ENCODE measurements around the gene PATZ1.
"Not testable (repeated sequence)": the region's sequence is repeated elsewhere in the genome, so short reads cannot be mapped to it uniquely, and the experiment has no call there.

The PATZ1 gene, protein sequence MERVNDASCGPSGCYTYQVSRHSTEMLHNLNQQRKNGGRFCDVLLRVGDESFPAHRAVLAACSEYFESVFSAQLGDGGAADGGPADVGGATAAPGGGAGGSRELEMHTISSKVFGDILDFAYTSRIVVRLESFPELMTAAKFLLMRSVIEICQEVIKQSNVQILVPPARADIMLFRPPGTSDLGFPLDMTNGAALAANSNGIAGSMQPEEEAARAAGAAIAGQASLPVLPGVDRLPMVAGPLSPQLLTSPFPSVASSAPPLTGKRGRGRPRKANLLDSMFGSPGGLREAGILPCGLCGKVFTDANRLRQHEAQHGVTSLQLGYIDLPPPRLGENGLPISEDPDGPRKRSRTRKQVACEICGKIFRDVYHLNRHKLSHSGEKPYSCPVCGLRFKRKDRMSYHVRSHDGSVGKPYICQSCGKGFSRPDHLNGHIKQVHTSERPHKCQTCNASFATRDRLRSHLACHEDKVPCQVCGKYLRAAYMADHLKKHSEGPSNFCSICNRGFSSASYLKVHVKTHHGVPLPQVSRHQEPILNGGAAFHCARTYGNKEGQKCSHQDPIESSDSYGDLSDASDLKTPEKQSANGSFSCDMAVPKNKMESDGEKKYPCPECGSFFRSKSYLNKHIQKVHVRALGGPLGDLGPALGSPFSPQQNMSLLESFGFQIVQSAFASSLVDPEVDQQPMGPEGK

DNA sequence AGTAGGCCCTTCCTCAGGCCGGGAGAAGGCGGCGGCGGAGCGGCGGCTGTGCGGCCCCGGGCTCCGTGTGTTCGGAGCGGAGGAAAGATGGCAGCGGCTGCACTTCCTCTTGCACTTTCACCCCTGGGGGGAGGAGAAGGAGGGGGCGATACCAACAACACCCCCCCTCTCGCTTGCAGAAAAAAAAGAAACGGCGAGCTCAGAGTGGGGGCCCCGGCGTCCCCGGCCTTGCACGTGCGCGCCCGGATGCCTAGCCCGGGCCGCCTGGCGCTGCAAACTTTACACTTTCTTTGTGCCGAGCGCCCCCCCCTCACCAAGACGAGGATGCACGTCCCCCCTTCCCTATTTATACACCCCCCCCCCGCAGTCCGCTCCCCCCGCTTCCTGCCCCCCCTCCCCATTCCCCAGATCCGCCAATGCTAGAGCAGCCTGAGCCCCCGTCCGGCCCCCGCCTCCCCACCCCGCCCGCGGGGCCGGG lies at the start of gene PATZ1:
TSS of gene PATZ1 (minus strand) at position 92 of the 478 bp plus-strand sequence. CDS start 744 bp downstream, outside the sequence.
- TF ChIP-seq, protein P1, sequence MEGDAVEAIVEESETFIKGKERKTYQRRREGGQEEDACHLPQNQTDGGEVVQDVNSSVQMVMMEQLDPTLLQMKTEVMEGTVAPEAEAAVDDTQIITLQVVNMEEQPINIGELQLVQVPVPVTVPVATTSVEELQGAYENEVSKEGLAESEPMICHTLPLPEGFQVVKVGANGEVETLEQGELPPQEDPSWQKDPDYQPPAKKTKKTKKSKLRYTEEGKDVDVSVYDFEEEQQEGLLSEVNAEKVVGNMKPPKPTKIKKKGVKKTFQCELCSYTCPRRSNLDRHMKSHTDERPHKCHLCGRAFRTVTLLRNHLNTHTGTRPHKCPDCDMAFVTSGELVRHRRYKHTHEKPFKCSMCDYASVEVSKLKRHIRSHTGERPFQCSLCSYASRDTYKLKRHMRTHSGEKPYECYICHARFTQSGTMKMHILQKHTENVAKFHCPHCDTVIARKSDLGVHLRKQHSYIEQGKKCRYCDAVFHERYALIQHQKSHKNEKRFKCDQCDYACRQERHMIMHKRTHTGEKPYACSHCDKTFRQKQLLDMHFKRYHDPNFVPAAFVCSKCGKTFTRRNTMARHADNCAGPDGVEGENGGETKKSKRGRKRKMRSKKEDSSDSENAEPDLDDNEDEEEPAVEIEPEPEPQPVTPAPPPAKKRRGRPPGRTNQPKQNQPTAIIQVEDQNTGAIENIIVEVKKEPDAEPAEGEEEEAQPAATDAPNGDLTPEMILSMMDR (IDR thresholded peaks at IDR 0.05; ENCODE audit: poor library complexity, severe bottlenecking): no peak
- Histone ChIP-seq H3K27ac (ENCODE audit: poor library complexity, severe bottlenecking) (peak within 1 kb of the TSS; percentile 89), H3K27me3 (ENCODE audit: insufficient read depth, poor library complexity, severe bottlenecking) (no peaks in the 10 kb centered on the region), H3K4me3 (ENCODE audit: severe bottlenecking) (peak within 1 kb of the TSS; percentile 47), H3K36me3 (ENCODE audit: low read depth) (peaks cover 37% of the 10 kb centered on the region), H3K4me1 (ENCODE audit: insufficient read depth, poor library complexity, severe bottlenecking) (peaks cover 18% of the 10 kb centered on the region), H3K9me3 (ENCODE audit: severe bottlenecking) (no peaks in the 10 kb centered on the region)
- ATAC-seq (ENCODE audit: low read depth) (peak; percentile 33), DNase-seq (ENCODE audit: low spot score) (peak; percentile 84)

DNA sequence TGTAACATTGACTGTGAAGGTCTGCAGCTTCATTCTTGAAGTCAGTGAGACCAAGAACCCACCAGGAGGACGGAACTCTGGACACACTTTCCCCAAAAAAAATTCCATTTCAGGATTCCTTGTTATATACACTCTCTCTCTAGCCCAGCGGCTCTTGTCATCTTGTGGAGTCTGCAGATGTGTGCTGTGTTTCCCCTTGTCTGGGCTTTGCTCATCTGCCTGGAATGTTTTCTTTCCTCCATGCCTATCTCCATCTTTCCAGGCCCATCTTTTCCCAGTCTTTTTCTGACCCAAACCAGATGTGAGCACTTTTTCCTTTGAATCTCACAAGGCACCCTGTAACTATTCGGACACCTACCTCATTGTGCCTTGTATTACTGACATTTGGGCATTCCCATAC lies 48.2 kb upstream of the PATZ1 start:
- no peak overlapping the region for H3K27ac ChIP-seq (ENCODE audit: poor library complexity, severe bottlenecking)
- DNase-seq (ENCODE audit: low spot score) (no peak), ATAC-seq (ENCODE audit: low read depth) (no peak)
- no peak overlapping the region for H3K4me3 ChIP-seq (ENCODE audit: severe bottlenecking)
- H3K9me3 ChIP-seq (ENCODE audit: severe bottlenecking): no peaks in the 10 kb centered on the region
- TF ChIP-seq, protein P1 (IDR thresholded peaks at IDR 0.05; ENCODE audit: poor library complexity, severe bottlenecking): no peak
- H3K4me1 ChIP-seq (ENCODE audit: insufficient read depth, poor library complexity, severe bottlenecking): no peaks in the 10 kb centered on the region
- no peaks in the 10 kb centered on the region for H3K27me3 ChIP-seq (ENCODE audit: insufficient read depth, poor library complexity, severe bottlenecking)
- no peaks in the 10 kb centered on the region for H3K36me3 ChIP-seq (ENCODE audit: low read depth)

DNA sequence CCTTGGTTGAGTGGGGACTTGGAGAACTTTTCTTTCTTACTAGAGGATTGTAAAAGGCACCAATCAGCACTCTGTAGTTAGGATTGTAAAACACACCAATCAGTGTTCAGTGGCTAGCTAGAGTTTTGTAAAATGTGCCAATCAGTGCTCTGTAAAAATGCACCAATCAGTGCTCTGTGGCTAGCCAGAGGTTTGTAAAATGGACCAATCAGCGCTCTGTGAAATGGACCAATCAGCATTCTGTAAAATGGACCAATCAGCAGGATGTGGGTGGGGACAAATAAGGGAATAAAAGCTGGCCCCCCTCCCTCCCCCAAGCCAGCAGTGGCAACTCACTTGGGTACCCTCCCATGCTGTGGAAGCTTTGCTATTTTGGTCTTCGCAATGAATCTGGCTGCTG lies 47.7 kb upstream of the PATZ1 start:
- H3K4me1 ChIP-seq (ENCODE audit: insufficient read depth, poor library complexity, severe bottlenecking): no peaks in the 10 kb centered on the region
- TF ChIP-seq, protein P1 (IDR thresholded peaks at IDR 0.05; ENCODE audit: poor library complexity, severe bottlenecking): no peak
- DNase-seq (ENCODE audit: low spot score) (no peak), ATAC-seq (ENCODE audit: low read depth) (no peak)
- no peak overlapping the region for H3K27ac ChIP-seq (ENCODE audit: poor library complexity, severe bottlenecking)
- H3K27me3 ChIP-seq (ENCODE audit: insufficient read depth, poor library complexity, severe bottlenecking): no peaks in the 10 kb centered on the region
- H3K9me3 ChIP-seq (ENCODE audit: severe bottlenecking): no peaks in the 10 kb centered on the region
- H3K4me3 ChIP-seq (ENCODE audit: severe bottlenecking): no peak overlapping the region
- H3K36me3 ChIP-seq (ENCODE audit: low read depth): no peaks in the 10 kb centered on the region

DNA sequence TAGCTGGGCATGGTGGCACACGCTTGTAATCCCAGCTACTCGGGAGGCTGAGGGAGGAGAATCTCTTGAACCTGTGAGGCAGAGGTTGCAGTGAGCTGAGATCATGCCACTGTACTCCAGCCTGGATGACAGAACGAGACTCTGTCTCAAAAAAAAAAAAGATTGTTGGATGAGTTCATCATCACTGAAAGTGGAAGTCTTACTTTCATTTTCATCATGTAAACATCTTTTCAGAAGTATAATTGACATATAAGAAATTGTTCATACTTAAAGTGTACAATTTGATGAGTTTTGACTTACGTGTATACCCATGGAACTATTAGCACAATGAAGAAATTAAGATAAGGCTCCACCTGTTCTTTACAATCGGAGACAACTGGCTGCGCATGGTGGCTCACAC lies 32.5 kb upstream of the PATZ1 start:
- H3K4me3 ChIP-seq (ENCODE audit: severe bottlenecking); H3K36me3 ChIP-seq (ENCODE audit: low read depth); H3K9me3 ChIP-seq (ENCODE audit: severe bottlenecking); ATAC-seq (ENCODE audit: low read depth); H3K27ac ChIP-seq (ENCODE audit: poor library complexity, severe bottlenecking); H3K27me3 ChIP-seq (ENCODE audit: insufficient read depth, poor library complexity, severe bottlenecking); H3K4me1 ChIP-seq (ENCODE audit: insufficient read depth, poor library complexity, severe bottlenecking); DNase-seq (ENCODE audit: low spot score): not testable (repeated sequence)

DNA sequence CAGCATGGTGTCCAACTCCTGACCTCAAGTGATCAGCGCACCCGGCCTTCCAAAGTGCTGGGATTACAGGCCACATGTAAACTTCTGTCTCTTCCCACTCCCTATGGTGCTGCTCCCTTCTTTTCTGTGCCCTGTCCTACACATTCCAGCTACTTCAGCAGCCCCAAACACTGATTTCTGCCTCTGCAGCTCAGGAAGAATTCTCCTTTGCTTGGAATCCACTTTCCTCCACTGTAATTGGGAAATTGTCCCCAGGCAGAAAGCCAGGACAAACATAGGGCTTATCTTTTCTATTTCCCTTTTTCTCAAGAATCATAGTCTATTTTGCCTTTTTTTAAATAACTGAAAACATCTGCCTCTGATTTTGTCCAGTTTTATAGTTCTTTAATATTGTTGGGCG lies 32.0 kb upstream of the PATZ1 start:
- Histone ChIP-seq H3K9me3 (ENCODE audit: severe bottlenecking) (no peaks in the 10 kb centered on the region), H3K36me3 (ENCODE audit: low read depth) (no peaks in the 10 kb centered on the region), H3K4me3 (ENCODE audit: severe bottlenecking) (no peak overlapping the region), H3K27ac (ENCODE audit: poor library complexity, severe bottlenecking) (no peak overlapping the region), H3K4me1 (ENCODE audit: insufficient read depth, poor library complexity, severe bottlenecking) (no peaks in the 10 kb centered on the region), H3K27me3 (ENCODE audit: insufficient read depth, poor library complexity, severe bottlenecking) (no peaks in the 10 kb centered on the region)
- ATAC-seq (ENCODE audit: low read depth) (no peak), DNase-seq (ENCODE audit: low spot score) (no peak)
- TF ChIP-seq, protein P1 (IDR thresholded peaks at IDR 0.05; ENCODE audit: poor library complexity, severe bottlenecking): no peak
